NCI-H1417 treated with DMSO at 0.1 percent for 48 hours (cell line): ENCODE results near the gene CMTM7.
A peak's percentile ranks its signal among the peaks of the same experiment; 100 is the strongest.
"Not testable (repeated sequence)": the region's sequence is repeated elsewhere in the genome, so short reads cannot be mapped to it uniquely, and the experiment has no call there.

ENCODE experiments used
- DNase-seq: peaks from one replicate; lab custom pipeline; 2025; lab: John Stamatoyannopoulos, UW

The CMTM7 gene

GRCh38 chr3:32383136-32383711 lies 8.4 kb upstream of the CMTM7 start:
- DNase-seq = no peak

- DNase-seq = no peak
Observed at GRCh38 chr3:32384938-32385337, 6.7 kb upstream of the CMTM7 start.

GRCh38 chr3:32387512-32387911 lies 4.1 kb upstream of the CMTM7 start:
- no peak for DNase-seq

- not testable (repeated sequence) for DNase-seq
Observed at GRCh38 chr3:32389577-32389976, 2.1 kb upstream of the CMTM7 start.

GRCh38 chr3:32392536-32393302 lies 1.1 kb downstream of the CMTM7 start:
- no peak for DNase-seq

GRCh38 chr3:32395496-32395895 lies 3.8 kb downstream of the CMTM7 start:
- no peak for DNase-seq

- DNase-seq = no peak
Observed at GRCh38 chr3:32397941-32398340, 6.3 kb downstream of the CMTM7 start.

GRCh38 chr3:32398531-32398930 lies 6.9 kb downstream of the CMTM7 start:
- DNase-seq = no peak

GRCh38 chr3:32399030-32399620 lies 7.5 kb downstream of the CMTM7 start:
- DNase-seq = no peak

GRCh38 chr3:32401126-32401525 lies 9.5 kb downstream of the CMTM7 start:
- no peak for DNase-seq

GRCh38 chr3:32401556-32402081 lies 10.0 kb downstream of the CMTM7 start:
- no peak for DNase-seq

GRCh38 chr3:32403663-32404062 lies 12.0 kb downstream of the CMTM7 start:
- DNase-seq = peak; percentile 6

GRCh38 chr3:32404714-32405113 lies 13.1 kb downstream of the CMTM7 start:
- no peak for DNase-seq

GRCh38 chr3:32405155-32405554 lies 13.5 kb downstream of the CMTM7 start:
- no peak for DNase-seq

GRCh38 chr3:32405711-32406323 lies 14.2 kb downstream of the CMTM7 start:
- no peak for DNase-seq

GRCh38 chr3:32406486-32407408 lies 15.1 kb downstream of the CMTM7 start:
- DNase-seq = peak; percentile 4

- no peak for DNase-seq
Observed at GRCh38 chr3:32410367-32411246, 19.0 kb downstream of the CMTM7 start.

- no peak for DNase-seq
Observed at GRCh38 chr3:32411442-32411841, 19.8 kb downstream of the CMTM7 start.

- DNase-seq = no peak
Observed at GRCh38 chr3:32412887-32413286, 21.2 kb downstream of the CMTM7 start.

- DNase-seq = no peak
Observed at GRCh38 chr3:32413845-32414521, 22.3 kb downstream of the CMTM7 start.
